ENCODE measurements around the gene RPS4Y1.

Gene RPS4Y1

GRCh38 chrY:2874211-2874610 is 32.8 kb downstream of the RPS4Y1 start:
- in situ Hi-C loops (cut with HindIII; ENCODE audit: low sequenced_read_pairs): no loop called here

- in situ Hi-C loops (cut with HindIII; ENCODE audit: low sequenced_read_pairs): no loop called here
Observed at GRCh38 chrY:2883561-2883960, 42.2 kb downstream of the RPS4Y1 start.

- in situ Hi-C loops (cut with HindIII; ENCODE audit: low sequenced_read_pairs): no loop called here
Observed at GRCh38 chrY:2885880-2886279, 44.5 kb downstream of the RPS4Y1 start.

- in situ Hi-C loops (cut with HindIII; ENCODE audit: low sequenced_read_pairs): no loop called here
Observed at GRCh38 chrY:2887386-2887785, 46.0 kb downstream of the RPS4Y1 start.

- in situ Hi-C loops (cut with HindIII; ENCODE audit: low sequenced_read_pairs): no loop called here
Observed at GRCh38 chrY:2887955-2888354, 46.6 kb downstream of the RPS4Y1 start.

- in situ Hi-C loops (cut with HindIII; ENCODE audit: low sequenced_read_pairs): no loop called here
Observed at GRCh38 chrY:2893471-2893870, 52.1 kb downstream of the RPS4Y1 start.

GRCh38 chrY:2896050-2896449 is 54.6 kb downstream of the RPS4Y1 start:
- in situ Hi-C loops (cut with HindIII; ENCODE audit: low sequenced_read_pairs): no loop called here

GRCh38 chrY:2907356-2907755 is 66.0 kb downstream of the RPS4Y1 start:
- in situ Hi-C loops (cut with HindIII; ENCODE audit: low sequenced_read_pairs): no loop called here

GRCh38 chrY:2913066-2913815 is 71.8 kb downstream of the RPS4Y1 start:
- in situ Hi-C loops (cut with HindIII; ENCODE audit: low sequenced_read_pairs): no loop called here
